HG03571 (cell line): ENCODE results near the gene SIX4.

Experiments
- ATAC-seq: cut with Tn5 transposase; IDR thresholded peaks from one replicate; pipeline ENCODE4 v1.9.1; 2021; ENCODE audit not compliant: unreplicated experiment

Gene SIX4

DNA sequence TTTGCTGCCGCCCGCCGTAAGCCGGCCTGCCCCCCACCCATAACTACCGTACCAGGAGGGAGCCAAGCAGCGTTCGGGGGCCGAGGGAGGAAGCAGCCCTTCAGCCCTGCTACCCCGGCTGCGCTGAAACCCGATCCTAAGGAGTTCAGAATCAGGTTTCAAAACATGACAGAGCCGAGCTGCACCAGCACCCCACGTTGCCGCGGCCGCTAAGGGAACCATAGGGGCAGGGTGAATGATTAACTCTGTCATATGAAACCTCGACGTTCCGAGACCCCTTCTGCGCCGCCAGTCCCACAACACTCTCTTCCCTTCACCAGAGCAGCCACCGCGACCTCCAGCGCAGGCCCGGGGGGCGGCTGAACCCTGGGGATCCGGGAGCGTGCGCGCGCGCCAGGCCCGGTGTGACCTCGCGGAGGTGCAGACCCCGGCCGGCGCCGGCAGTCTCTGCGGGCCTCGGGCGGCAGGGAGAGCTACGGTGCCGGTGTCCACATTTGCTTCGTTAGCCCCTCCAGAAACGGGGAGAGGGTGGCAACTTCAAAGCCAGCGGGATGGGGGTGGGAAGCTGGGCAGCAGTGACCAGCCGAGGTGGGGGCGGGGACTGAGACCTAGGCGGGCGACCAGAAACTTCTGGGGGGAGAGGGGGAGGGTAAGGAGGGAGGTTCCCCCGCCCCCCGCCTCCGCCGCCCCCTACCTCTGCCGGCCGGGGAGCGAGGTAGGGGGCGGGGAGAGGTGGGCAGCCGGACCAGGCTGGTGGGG, 1.6 kb downstream of the SIX4 start:
- ATAC-seq, result no peak

DNA sequence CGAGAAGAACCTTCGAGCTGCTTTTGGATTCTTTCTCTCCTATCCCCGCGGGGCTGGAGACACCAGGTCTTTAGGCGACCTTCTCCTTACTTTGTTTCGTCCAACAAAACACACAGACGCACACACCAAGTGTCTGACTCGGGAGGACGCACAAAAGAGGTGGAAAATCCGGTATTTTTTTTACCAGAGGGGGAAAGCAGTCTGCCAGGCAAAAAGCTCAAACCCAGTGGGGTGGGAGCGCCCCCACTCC, 2.1 kb downstream of the SIX4 start:
- ATAC-seq, result no peak

DNA sequence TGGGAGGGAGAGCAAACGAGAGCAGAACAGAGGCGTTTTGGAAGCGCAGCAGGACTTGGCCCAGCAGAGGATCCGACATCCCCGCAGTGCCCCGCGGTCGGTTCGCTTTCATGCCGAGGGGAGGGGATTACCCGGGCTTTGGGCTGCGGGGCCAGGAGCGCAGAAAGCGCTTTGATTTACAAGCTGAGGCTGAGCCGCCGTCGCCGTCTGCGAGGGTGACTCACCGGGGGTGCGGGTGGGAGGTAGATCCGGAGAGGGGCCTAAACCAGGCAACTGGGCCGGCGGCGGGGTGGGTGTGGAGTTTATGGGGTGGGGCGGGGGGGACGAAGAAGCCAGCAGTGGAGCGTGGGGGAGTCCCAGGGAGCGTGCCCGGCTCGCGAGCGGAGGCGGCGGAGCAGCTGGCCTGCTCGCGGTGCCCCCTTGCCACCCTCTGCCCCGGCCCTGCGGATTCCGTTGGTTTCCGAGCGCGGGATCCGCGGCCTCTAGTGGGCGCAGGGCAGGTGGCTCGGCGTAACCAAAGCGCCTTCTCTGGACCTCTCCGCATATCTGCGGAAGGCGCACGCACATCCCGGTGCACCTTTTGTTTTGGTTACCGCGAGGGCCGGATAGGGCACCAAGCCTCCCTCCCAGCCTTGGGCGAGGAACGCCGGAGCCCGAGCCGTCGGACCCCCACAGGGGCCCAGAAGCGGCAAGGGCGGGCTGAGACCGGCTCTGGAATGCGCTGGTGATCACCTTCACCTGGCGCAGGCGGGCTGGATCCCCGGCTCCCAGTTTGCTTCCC, 2.6 kb downstream of the SIX4 start:
- ATAC-seq, result no peak

DNA sequence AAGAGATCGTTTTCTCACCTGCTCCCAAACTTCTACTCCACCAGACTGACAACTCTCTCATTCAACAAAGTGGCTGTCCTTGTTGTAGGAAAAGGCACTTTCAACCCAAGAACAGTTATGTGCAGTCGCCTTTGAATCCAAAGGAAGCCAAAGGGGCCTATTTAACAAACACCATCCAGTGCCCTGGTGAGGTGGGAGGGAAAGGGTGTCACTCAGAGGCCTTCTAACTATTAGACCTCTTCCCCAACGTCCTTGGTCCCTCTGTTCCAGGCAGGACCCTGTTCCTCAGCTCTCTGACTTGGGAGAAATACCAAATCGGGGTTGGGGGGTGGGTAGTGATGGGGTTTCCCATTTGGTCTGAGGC, 3.2 kb downstream of the SIX4 start:
- no peak for ATAC-seq

DNA sequence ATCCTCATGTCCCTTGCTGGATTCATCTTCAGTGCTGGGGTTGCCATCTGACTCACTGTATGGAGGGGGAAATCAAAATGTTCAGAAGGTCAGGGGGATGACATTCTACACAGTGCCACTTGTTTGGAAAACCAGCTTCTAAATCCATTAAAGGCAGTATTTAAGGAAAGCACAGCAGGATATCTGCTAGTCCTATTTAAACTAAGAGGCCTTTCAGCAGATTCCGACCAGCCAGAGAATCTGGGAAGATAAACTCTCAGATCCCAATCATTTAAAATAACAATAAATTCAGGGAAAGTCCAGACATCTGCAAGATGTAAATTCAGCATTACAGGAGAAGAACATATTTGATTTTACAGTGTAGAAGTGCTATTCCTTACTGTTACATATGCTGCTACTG, 3.8 kb downstream of the SIX4 start:
- ATAC-seq, result no peak

DNA sequence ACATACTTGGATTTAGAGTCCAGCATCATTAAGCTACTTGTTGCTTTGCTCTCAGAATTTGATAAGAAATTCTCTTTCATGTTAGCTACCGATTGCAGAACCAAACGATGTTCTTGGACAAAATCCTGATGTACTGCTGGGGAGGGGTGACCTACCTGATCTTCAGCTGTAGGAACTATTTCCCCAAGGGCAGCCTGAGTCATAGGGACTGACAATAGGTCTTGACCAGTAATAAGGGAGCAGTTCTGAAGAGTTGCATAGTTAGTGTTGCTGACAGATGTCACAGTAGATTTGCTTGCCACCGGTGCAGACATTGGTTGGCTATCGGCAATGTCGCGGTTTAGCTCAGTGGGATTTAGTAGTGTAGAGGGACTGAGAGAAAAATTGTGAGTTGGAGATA, 10.6 kb downstream of the SIX4 start:
- ATAC-seq, result no peak

DNA sequence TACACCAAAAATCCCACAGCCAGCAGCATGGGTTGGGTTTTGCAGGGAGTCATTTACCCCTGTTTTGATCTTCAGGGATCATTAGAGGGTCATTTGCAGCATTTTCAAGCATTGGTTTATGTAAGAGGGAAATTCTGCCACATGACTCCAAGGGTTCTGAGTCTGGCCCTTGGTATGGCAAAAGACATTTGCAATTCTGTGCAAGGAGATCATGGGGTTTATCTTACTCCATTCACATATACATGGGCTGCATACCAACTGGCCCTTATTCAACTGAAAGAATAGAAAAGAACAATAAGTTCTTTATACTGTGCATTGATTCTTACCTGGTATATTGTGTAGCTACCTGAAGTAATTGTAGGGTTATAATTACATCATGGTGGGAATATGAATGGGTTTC, 13.7 kb downstream of the SIX4 start:
- no peak for ATAC-seq

DNA sequence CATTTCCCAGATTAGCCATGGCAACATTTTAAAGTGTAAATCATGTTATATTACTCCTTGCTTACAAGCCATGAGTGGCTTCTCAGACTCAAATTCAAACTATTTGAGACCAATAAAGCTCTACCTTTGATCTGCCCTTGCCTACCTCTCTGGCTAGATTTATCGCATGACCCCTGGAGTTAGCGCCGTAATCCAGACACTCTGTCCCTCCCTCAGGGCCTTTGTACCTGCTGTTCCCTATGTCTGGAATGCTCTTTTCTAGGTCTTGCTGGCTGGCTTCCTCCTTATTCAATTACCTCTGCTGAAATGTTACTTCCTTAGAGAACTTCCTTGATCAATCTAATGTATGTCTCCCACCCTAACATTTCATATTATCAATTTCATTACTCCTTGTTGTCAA, 16.3 kb downstream of the SIX4 start:
- no peak for ATAC-seq

DNA sequence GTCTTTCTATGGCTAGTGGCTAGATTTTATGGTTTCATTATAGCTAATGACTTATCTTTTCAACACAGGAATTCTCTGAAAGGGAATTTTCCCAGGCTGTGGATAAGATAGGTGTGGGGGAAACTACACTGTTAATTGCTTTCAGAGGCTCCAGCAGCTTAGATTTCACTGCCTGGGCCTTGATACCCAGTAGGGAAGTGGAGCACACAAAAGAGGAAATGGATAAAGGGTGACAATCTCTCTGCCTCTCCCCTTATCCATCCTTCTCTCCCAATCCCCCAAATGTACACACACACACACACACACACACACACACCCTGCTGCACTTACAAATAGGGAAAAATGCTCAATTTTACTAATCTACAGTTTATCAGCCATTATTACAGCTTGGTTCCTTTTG, 19.1 kb downstream of the SIX4 start:
- ATAC-seq, result no peak

DNA sequence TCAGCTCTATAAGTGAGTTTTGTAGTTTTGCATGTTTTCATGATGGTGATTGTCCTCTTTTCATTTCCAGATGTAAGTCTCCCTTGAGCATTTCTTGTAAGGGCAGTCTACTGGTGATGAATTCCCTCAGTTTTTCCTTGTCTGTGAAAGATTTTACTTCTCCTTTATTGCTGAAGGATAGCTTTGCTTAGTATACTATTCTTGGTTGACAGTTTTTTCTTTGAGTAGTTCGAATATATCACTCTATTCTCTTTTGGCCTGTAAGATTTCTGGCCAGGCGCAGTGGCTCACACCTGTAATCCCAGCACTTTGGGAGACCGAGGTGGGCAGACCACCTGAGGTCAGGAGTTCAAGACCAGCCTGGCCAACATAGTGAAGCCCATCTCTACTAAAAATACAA, 23.6 kb downstream of the SIX4 start:
- no peak for ATAC-seq

DNA sequence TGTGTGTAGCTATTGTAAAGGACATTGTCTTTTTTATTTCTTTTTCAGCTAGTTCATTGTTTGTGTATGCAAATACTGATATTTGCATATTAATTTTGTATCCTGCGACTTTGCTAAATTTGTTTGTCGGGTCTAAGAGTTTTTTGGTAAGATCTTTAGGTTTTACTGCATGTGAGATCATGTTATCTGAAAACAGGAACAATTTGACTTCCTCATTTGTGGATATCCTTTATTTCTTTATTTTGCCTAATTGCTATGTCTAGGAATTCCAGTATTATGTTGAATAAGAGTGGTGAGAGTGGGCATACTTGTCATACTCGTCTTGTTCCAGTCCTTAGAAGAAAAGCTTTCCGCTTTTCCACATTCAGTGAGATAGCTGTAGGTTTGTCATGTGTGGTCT, 28.8 kb downstream of the SIX4 start:
- no peak for ATAC-seq

DNA sequence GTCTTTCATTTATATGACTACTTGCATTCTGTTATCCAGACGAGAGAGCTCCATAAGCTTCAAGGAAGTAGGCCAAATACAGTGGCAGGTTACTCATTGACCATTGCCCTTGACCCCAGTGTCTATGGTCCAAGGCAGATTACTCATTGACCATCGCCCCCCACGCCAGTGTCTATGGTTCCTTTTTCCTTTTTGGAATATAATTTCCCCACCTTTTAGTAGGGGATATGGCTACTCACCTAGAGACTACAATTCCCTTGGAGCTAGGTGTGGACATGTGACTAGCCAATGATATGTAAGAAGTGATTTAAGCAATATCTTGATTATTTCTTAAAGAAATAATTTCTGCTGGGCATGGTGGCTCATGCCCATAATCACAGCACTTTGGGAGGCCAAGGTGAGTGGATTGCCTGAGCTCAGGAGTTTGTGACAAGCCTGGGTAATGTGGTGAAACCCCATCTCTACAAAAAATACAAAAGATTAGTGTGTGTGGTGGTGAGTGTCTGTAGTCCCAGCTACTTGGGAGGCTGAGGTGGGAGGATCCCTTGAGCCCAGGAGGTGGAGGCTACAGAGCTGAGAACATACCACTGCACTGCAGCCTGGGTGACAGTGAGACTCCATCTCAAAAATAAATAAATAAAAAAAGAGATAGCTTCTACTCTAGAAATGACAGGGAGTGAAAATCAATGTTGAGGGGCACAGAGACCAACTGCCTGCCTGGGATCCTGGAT, 32.6 kb downstream of the SIX4 start:
- ATAC-seq, result no peak

DNA sequence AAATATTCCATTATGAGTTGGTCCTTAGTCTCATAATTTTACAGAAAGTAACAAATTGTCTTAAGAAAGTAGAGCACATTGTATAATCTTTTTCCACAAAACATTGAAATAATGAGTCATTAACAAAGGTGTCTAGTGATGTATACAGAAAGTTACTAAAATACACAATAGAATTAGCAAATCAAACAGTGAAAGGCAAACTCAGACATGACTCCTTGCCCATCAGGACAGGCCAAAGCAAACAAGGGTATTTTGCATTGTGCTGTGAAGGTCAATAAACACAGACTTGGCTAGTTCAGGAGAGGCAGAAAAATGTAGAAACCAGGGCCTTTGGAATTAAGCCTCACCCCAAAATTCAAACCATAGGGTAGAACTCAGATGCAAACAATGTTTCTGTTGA, 37.3 kb downstream of the SIX4 start:
- ATAC-seq, result no peak

DNA sequence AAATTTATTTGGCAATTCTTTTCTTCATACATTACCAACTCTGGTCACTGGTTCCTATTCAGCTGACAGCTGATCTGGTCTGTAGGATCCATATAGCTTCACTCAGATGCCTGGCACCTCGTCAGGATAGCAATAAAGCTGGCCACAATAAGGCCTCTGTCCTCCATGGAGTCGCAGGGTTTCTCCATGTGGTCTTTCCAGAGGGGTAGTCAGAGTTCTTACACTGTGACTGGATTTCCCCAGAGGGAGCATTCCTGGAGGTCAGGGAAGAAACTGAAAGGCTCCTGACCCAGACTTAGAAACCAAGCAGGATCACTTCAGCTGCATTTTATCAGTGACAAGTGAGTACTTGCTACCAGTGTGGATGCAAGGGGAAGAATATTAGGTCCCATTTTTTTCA, 39.9 kb downstream of the SIX4 start:
- ATAC-seq, result no peak

DNA sequence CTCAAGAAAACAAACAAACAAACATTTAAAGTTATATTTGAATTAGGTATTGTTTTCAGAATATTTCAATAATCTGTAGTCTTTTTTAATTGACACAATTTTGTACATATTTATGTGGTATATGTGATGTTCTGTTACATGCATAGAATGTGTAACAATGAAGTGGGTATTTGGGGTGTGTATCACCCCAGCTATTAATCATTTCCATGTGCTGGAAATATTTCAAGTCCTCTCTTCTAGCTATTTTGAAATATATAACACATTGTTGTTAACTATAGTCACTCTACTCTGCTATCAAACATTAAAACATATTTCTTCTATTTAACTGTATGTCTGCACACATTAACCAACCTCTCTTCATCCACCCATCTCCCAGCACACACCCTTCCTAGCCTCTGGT, 42.9 kb downstream of the SIX4 start:
- ATAC-seq, result no peak

DNA sequence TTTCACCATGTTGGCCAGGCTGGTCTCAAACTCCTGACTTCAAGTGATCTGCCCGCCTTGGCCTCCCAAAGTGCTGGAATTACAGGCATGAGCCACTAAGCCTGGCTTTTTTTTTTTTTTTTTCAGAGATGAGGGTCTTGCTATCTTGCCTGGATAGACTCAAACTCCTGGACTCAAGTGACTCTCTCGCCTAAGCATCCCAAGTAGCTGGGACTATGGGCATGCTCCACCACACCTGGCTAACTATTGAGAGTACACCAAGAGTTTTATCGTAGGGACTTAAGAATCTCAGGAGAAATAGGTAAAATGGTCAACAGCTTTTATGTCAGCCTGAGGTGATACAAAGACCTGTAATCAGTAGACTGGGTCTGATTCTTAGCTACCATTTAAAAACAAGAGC, 43.6 kb downstream of the SIX4 start:
- no peak for ATAC-seq

DNA sequence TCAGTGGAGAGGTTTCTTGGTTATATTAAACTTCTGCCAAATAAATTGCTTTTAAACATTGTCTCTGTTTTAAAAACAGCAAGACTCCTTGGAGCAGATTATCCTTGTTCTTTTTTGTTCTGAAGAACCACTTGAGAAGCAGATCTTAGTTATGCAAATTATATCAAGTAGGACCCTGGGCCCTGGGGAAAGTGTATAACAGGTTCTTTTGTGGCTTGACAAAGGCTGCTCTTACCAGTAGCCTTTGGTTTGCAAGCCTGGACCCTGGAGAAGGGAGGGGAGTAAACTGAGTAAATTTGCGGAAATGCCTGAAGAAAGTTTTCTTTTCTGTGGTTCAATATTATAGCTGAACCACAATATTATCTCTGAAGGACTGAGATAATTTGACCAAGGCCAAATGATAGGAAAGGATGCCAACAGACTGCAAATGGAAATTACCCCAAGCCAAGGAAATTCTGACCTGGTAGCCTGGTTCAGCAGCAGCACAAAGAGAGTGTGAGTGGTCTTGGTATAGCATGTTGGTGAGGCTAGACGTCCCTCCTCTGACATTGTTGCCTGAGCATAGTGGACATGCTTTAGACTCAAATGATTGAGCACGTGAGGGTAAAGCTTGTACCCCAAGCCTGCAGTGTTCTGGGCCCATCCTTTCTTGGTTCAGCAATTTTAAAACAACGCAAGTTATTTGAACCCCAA, 44.4 kb downstream of the SIX4 start:
- no peak for ATAC-seq

DNA sequence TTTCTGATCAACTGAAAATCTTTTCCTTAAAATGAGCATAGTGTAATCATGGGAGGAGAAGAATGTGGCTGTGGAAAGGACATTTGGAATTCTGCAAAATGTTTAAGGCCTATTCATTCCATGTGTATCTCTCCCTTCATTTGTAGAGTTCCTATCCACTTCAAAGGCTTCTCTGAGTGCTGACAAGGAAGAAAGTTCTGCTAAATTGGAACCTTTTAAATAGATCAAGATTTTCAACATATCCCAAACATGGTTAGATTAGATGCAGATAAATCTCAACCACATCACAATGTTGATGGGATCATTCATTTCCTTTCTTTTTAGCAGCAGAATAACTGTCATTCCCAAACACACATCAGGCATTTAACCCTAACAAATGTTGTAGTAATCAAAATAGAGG, 46.5 kb downstream of the SIX4 start:
- no peak for ATAC-seq

DNA sequence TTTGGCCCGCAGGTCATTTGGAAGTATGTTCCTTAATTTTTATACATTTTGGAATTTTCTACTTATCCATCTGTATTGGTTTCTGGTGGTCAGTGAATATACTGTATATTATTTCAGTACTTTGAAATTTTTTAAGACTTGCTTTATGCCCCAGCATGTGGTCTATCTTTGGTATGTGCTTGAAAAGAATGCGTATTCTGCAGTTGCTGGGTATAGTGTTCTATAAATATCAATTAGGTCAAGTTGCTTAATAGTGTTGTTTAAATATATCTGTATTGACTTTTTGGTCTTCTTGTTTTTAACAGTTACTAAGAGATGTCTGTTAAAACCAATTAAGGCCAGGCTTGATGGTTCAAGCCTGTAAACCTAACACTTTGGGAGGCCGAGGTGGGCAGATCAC, 53.2 kb downstream of the SIX4 start:
- ATAC-seq, result no peak

DNA sequence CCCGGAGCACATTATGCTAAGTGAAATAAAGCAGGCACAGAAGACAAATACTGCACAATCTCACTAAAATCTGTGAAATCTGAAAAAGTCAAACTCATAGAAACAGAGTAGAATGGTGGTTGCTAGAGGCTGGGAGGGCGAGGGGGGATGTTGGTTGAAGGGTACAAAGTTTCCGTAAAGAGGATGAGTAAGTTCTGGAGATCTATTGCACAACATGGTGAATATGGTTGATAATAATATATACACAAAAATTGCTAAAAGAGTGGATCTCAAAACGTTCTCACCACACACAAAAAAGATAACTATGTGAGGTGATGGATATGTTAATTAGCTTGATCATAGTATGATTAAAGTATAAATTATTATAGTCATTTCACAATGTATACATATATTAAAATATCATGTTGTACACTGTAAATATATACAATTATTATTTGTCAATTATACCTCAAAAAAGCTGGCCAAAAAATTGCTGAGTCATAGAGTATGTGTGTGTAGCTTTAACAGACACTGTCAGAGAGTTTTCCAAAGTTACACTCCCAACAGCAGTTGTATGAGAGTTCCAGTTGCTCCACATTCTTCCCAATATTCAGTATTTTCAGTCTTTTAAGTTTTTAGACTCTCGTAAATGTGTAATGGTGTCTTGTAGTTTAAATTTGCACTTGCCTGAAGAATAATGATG, 55.6 kb downstream of the SIX4 start:
- ATAC-seq, result no peak

DNA sequence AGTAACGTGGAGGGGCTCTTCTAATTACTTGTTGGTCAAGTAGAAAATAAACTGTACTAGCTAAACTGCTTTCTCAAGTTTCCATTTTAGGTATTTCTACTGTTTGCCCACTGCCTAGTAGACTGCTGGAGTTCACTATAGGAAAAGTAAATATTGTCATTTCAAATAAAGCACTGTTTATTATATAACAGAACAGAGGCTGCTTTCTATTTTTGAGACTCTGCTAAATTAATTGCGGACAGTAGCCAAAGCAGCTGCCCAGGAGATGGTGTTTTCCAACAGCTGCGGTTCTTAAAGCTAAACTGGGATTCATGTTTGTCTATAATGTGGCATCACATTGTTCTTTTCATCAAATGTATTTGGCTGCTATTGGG, 59.0 kb downstream of the SIX4 start:
- no peak for ATAC-seq
